C4-2B (cell line): ENCODE data around the gene MATN1.

Source experiments
- CTCF ChIP-seq: fragments of 450-650 bp; conservative IDR thresholded peaks from 2 replicates; pipeline ENCODE4 v1.5.1; 2017; ENCODE audit warnings: mild to moderate bottlenecking
- ZFX ChIP-seq: fragments of 450-650 bp; IDR thresholded peaks from 2 replicates; pipeline ENCODE4 v1.6.1; 2017

DNA sequence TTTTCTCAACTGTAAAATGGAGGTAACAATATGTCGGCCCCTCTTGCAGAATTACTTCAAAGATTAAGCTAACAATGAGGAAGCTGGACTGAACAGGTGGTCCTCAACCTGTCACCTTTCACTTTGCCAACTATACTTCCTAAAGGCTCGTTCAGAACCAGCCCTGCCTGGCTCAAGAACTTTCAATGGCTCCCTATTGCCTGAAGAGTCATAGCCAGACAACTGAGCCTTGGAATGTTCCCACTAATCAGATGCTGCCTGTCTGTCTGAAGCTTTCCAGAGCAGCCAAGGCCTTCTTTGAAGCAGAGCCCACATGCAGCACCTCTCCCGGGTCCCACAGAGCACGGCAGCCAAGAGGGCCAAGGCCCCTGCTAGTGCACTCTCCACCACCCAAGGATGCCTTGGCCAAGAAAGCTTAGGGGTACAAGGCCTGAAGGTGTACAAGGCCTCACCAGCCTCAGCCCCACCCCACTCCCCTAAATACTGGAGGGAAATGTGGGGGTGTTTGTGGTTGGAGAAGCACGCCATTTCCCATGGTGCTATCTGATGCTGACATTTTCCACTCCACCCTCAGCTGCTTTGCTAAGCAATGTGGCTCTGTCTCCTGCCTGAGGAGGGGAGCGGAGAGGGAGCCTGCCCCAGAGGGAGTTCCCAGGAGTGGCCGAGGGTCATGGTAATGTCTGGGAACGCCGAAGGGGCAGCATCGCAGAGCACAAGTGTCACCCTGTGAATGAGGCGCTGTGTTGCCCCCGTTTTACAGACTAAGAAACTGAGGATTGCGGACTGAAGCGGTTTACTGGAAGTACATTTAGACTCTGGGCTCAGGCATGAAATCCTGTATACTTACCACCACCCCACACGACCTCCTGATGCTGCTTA is 42.4 kb upstream of the MATN1 start:
- TF ChIP-seq CTCF (no peak), ZFX (no peak)
